ENCODE results near the gene CECR2. TPM values are rescaled to one million over a fixed set of nuclear protein-coding genes. Genes with fewer than 3 reads are reported as not detected.

The CECR2 gene
- polyA plus RNA-seq, 1 of the 3 experiments (the other 2 are of a cell fraction): not detected

- H3F3A ChIP-seq (replicated peaks; ENCODE audit: insufficient read depth): no peaks in the 10 kb centered on the region
- H3K79me2 ChIP-seq (ENCODE audit: insufficient read depth): no peaks in the 10 kb centered on the region
- TF ChIP-seq FOSL2 (IDR thresholded peaks at IDR 0.05; ENCODE audit: borderline replicate concordance, low read depth) (no peak), TEAD4 (IDR thresholded peaks at IDR 0.05; ENCODE audit: borderline replicate concordance, insufficient read depth) (no peak), FOXM1 (IDR thresholded peaks at IDR 0.05; ENCODE audit: low read depth) (no peak), MAX (IDR thresholded peaks at IDR 0.05; ENCODE audit: low read depth) (no peak), CTCF (IDR thresholded peaks at IDR 0.05) (no peak), GABPA (IDR thresholded peaks at IDR 0.05; ENCODE audit: low read depth) (no peak), EZH2phosphoT487 (IDR thresholded peaks at IDR 0.05; ENCODE audit: borderline replicate concordance, low read depth) (no peak), ELF1 (IDR thresholded peaks at IDR 0.05) (no peak), SMC3 (IDR thresholded peaks at IDR 0.05; ENCODE audit: low read depth, low read length) (no peak), TAF1 (IDR thresholded peaks at IDR 0.05; ENCODE audit: borderline replicate concordance, low read depth, low read length) (no peak), PBX3 (IDR thresholded peaks at IDR 0.05) (no peak), RAD21 (IDR thresholded peaks at IDR 0.05; ENCODE audit: low read length) (no peak), ZBTB33 (IDR thresholded peaks at IDR 0.05; ENCODE audit: borderline replicate concordance, low read depth) (no peak), MXI1 (IDR thresholded peaks at IDR 0.05; ENCODE audit: low read depth, low read length) (no peak), IRF3 (IDR thresholded peaks at IDR 0.05; ENCODE audit: low read depth, low read length) (no peak), GATA2 (CRISPR knock-in tag; IDR thresholded peaks at IDR 0.05) (no peak), REST (IDR thresholded peaks at IDR 0.05; ENCODE audit: low read depth, low read length) (no peak), SIN3A (IDR thresholded peaks at IDR 0.05; ENCODE audit: borderline replicate concordance, low read depth, low read length) (no peak)
- H3K4me3 ChIP-seq (ENCODE audit: low read depth in 2 of 2, low read length in 1 of 2): no peak overlapping the region
- POLR2A ChIA-PET: no interaction called here
- H2AFZ ChIP-seq (ENCODE audit: low read depth): no peak overlapping the region
- H3K4me2 ChIP-seq: no peak overlapping the region
- no peaks in the 10 kb centered on the region for H3K9me3 ChIP-seq
- CTCF ChIA-PET: interaction anchor here (0.7 kb wide), 1 partner anchor 24 kb away, joined by 3 read pairs; no protein-coding TSS in a partner anchor
- no peak overlapping the region for H3K9ac ChIP-seq
- DNase-seq: no peak
- no peaks in the 10 kb centered on the region for H4K20me1 ChIP-seq (ENCODE audit: insufficient read depth)
- H3K27ac ChIP-seq (ENCODE audit: low read depth in 2 of 2, low read length in 1 of 2): no peak overlapping the region
- H3K27me3 ChIP-seq (ENCODE audit: insufficient read depth): no peaks in the 10 kb centered on the region
- 100% methylated on average over 3 of the region's 10 CpGs for WGBS (ENCODE audit: low lambda C conversion rate)
- H3K4me1 ChIP-seq (ENCODE audit: control insufficient read depth in 1 of 2, insufficient read depth in 2 of 2, low read depth in 1 of 2, low read length in 1 of 2): no peaks in the 10 kb centered on the region
- H3K36me3 ChIP-seq (replicated peaks in 1 of 2; ENCODE audit: control insufficient read depth in 1 of 2, insufficient read depth in 2 of 2, low read length in 1 of 2): no peaks in the 10 kb centered on the region
- H3K9me2 ChIP-seq: no peaks in the 10 kb centered on the region
Observed at GRCh38 chr22:17583151-17583550, 213.9 kb downstream of the CECR2 start.
